Fibroblast of villous mesenchyme (primary cell): ENCODE results near the gene PAK5. TPM values are rescaled to one million over a fixed set of nuclear protein-coding genes. Genes with fewer than 3 reads are reported as not detected.

Experiments
- total RNA-seq: library from RNA; depleted of rRNA; stranded (reverse); fragments of >200 nt; gene quantifications from 2 replicates; pipeline ENCODE4 v1.2.3, GENCODE V29; 2012

Gene PAK5
- total RNA-seq, 1 donor, result not detected

Other genes starting within 250 kb of the PAK5 start
- gene ANKEF1, start 195.9 kb upstream of the PAK5 start, total RNA-seq, result 0.97 and 1.3 TPM in 2 replicates